OCI-LY1 (cell line): ENCODE measurements around the gene GPD2.

ENCODE experiments used
- EZH2 ChIP-seq: fragments of 200-600 bp; sonication (generic), shearing (Covaris generic); IDR thresholded peaks from 2 replicates; pipeline ENCODE4 v1.8.0; 2017; ENCODE audit warnings: borderline replicate concordance, mixed run types, mild to moderate bottlenecking, antibody characterized with exemption, low read length, moderate library complexity, mixed read lengths
- TF ChIP-seq, protein P1 (sequence below): fragments of 200-600 bp; sonication (generic), shearing (Covaris generic); IDR thresholded peaks from 2 replicates; pipeline ENCODE4 v1.5.1; 2017; ENCODE audit warnings: mild to moderate bottlenecking, antibody characterized with exemption, low read length, moderate library complexity, mixed read lengths

- no peak for TF ChIP-seq EZH2
- TF ChIP-seq, protein P1, sequence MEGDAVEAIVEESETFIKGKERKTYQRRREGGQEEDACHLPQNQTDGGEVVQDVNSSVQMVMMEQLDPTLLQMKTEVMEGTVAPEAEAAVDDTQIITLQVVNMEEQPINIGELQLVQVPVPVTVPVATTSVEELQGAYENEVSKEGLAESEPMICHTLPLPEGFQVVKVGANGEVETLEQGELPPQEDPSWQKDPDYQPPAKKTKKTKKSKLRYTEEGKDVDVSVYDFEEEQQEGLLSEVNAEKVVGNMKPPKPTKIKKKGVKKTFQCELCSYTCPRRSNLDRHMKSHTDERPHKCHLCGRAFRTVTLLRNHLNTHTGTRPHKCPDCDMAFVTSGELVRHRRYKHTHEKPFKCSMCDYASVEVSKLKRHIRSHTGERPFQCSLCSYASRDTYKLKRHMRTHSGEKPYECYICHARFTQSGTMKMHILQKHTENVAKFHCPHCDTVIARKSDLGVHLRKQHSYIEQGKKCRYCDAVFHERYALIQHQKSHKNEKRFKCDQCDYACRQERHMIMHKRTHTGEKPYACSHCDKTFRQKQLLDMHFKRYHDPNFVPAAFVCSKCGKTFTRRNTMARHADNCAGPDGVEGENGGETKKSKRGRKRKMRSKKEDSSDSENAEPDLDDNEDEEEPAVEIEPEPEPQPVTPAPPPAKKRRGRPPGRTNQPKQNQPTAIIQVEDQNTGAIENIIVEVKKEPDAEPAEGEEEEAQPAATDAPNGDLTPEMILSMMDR = no peak
Measured at GRCh38 chr2:156437931-156438410, 1.8 kb downstream of the GPD2 start.
